ENCODE measurements around the gene ASF1B. TPM values are rescaled to one million over a fixed set of nuclear protein-coding genes. Genes with fewer than 3 reads are reported as not detected.

The ASF1B gene
- total and polyA plus RNA-seq, 2 experiments from 2014 or later: 33.3 to 36.9 TPM

GRCh38 chr19:14167576-14168138 is 31.3 kb upstream of the ASF1B start:
- no peak overlapping the region for H3K4me3 Mint-ChIP-seq
- H3K36me3 Mint-ChIP-seq (ENCODE audit: low read depth): peaks cover 48% of the 10 kb centered on the region
- peaks cover 8% of the 10 kb centered on the region for H3K27me3 Mint-ChIP-seq (ENCODE audit: insufficient read depth, low read depth, poor library complexity)
- H3K9me3 Mint-ChIP-seq: no peaks in the 10 kb centered on the region
- H2AFZ ChIP-seq: no peak overlapping the region
- peaks cover 25% of the 10 kb centered on the region for H3K4me1 Mint-ChIP-seq
- H3K9me2 ChIP-seq (ENCODE audit: insufficient read depth): no peaks in the 10 kb centered on the region
- no peaks in the 10 kb centered on the region for H3K79me2 ChIP-seq (replicated peaks; ENCODE audit: insufficient read depth)
- no peak overlapping the region for H3K4me2 ChIP-seq
- peaks cover 12% of the 10 kb centered on the region for H3K36me3 ChIP-seq (ENCODE audit: insufficient read depth)
- DNase-seq (ENCODE audit: low spot score) (no peak), ATAC-seq (no peak; the same call in 2 of the 3 replicates)
- H3K4me3 ChIP-seq: no peak overlapping the region
- no peak for TF ChIP-seq ZNF331 (CRISPR knock-in tag; IDR thresholded peaks at IDR 0.05; ENCODE audit: low read depth)
- no peak for TF ChIP-seq ZNF114 (CRISPR knock-in tag; IDR thresholded peaks at IDR 0.05)
- TF ChIP-seq STAT1 (IDR thresholded peaks at IDR 0.05; ENCODE audit: unreplicated experiment): no peak
- no peak for TF ChIP-seq JUNB (IDR thresholded peaks at IDR 0.05; ENCODE audit: unreplicated experiment)
- TF ChIP-seq ZNF462 (CRISPR knock-in tag; IDR thresholded peaks at IDR 0.05): no peak
- no peak for TF ChIP-seq POLR2AphosphoS5 (IDR thresholded peaks at IDR 0.05; ENCODE audit: low read depth)
- no peak for TF ChIP-seq CREB1 (CRISPR knock-in tag; IDR thresholded peaks at IDR 0.05; ENCODE audit: low read depth)
- no peak for TF ChIP-seq EZH2 (IDR thresholded peaks at IDR 0.05; ENCODE audit: low read depth, unreplicated experiment)
- no peak for TF ChIP-seq NANOG (IDR thresholded peaks at IDR 0.05; ENCODE audit: borderline replicate concordance)
- no peak for TF ChIP-seq EZH2phosphoT487 (IDR thresholded peaks at IDR 0.05; ENCODE audit: unreplicated experiment)
- TF ChIP-seq, protein P1, sequence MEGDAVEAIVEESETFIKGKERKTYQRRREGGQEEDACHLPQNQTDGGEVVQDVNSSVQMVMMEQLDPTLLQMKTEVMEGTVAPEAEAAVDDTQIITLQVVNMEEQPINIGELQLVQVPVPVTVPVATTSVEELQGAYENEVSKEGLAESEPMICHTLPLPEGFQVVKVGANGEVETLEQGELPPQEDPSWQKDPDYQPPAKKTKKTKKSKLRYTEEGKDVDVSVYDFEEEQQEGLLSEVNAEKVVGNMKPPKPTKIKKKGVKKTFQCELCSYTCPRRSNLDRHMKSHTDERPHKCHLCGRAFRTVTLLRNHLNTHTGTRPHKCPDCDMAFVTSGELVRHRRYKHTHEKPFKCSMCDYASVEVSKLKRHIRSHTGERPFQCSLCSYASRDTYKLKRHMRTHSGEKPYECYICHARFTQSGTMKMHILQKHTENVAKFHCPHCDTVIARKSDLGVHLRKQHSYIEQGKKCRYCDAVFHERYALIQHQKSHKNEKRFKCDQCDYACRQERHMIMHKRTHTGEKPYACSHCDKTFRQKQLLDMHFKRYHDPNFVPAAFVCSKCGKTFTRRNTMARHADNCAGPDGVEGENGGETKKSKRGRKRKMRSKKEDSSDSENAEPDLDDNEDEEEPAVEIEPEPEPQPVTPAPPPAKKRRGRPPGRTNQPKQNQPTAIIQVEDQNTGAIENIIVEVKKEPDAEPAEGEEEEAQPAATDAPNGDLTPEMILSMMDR (conservative IDR thresholded peaks at IDR 0.05; ENCODE audit: low read depth in 2 of 2): no peak
- TF ChIP-seq, protein P2, sequence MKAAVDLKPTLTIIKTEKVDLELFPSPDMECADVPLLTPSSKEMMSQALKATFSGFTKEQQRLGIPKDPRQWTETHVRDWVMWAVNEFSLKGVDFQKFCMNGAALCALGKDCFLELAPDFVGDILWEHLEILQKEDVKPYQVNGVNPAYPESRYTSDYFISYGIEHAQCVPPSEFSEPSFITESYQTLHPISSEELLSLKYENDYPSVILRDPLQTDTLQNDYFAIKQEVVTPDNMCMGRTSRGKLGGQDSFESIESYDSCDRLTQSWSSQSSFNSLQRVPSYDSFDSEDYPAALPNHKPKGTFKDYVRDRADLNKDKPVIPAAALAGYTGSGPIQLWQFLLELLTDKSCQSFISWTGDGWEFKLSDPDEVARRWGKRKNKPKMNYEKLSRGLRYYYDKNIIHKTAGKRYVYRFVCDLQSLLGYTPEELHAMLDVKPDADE (IDR thresholded peaks at IDR 0.05): no peak
- no peak for TF ChIP-seq REST (IDR thresholded peaks at IDR 0.05; ENCODE audit: unreplicated experiment)
- peaks cover 5% of the 10 kb centered on the region; the same call in 1 of the 2 replicates for H4K20me1 ChIP-seq (replicated peaks; ENCODE audit: insufficient read depth)
- no peak overlapping the region for H3K27ac Mint-ChIP-seq
- H3F3A ChIP-seq (replicated peaks; ENCODE audit: low read depth): 0 out of 2 replicates have a peak, but pooled peaks cover 3% of the 10 kb centered on the region
- H3K27me3 ChIP-seq (ENCODE audit: insufficient read depth): no peaks in the 10 kb centered on the region
- H3K27ac ChIP-seq (ENCODE audit: low read depth): no peak overlapping the region
- no peaks in the 10 kb centered on the region; the same call in 1 of the 2 replicates for H3K4me1 ChIP-seq (ENCODE audit: insufficient read depth)

Measured in GM23338 (cell line).